Progenitor cell of endocrine pancreas (in vitro differentiated cells): Measurements from ENCODE around the gene SGMS2. TPM values are rescaled to one million over a fixed set of nuclear protein-coding genes. Genes with fewer than 3 reads are reported as not detected.
"Not testable (repeated sequence)": the region's sequence is repeated elsewhere in the genome, so short reads cannot be mapped to it uniquely, and the experiment has no call there.

Experiments
- DNase-seq: peaks from one replicate; pipeline ENCODE4 v3.0.0; 2021; ENCODE audit warnings: low spot score; ENCODE audit not compliant: unreplicated experiment
- H3K27ac Mint-ChIP-seq: 2 replicates; pipeline ENCODE4 v1.8.0; 2021; ENCODE audit warnings: mild to moderate bottlenecking, moderate library complexity, mixed read lengths
- H3K27me3 Mint-ChIP-seq: 2 replicates; pipeline ENCODE4 v1.8.0; 2021; ENCODE audit warnings: mixed read lengths
- H3K36me3 Mint-ChIP-seq: 2 replicates; pipeline ENCODE4 v1.8.0; 2022; ENCODE audit warnings: mixed read lengths; ENCODE audit not compliant: insufficient read depth
- H3K4me1 Mint-ChIP-seq: 2 replicates; pipeline ENCODE4 v1.8.0; 2021; ENCODE audit warnings: low read depth, mixed read lengths
- H3K4me3 Mint-ChIP-seq: 2 replicates; pipeline ENCODE4 v1.8.0; 2021; ENCODE audit warnings: low read depth, mild to moderate bottlenecking, moderate library complexity, mixed read lengths
- H3K9me3 Mint-ChIP-seq: 2 replicates; pipeline ENCODE4 v1.8.0; 2021; ENCODE audit warnings: low read depth, mixed read lengths
- total RNA-seq: library from RNA; stranded (reverse); gene quantifications from 2 replicates; pipeline ENCODE4 v1.2.1, GENCODE V29; 2021
- TF ChIP-seq, protein P1 (sequence below): fragments of 200-600 bp; sonication (generic); IDR thresholded peaks from one replicate; pipeline ENCODE4 v1.5.0; 2021; ENCODE audit warnings: antibody characterized with exemption, mild to moderate bottlenecking; ENCODE audit not compliant: unreplicated experiment

The SGMS2 gene
- total RNA-seq, 1 donor from 2014 or later: 6.9 TPM

DNA sequence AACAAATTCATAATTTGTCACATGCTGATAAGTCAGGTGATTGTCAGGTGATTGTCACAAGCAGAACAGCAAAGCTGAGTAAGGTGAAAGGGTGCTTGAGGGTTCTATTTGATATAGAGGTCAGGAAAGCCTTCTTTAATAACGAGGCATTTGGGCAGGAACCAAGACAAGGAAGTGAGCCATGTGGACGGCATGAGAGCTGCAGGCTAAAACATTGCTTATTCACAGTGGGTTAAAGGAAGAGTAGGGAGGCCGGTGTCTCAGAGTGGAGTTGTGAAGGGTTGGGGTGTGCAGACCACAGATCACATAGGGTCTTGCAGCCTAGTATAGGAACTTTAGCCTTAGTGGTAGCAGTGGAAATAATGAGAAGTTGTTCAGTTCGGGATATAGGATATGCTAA is 75.3 kb downstream of the SGMS2 start:
- no peak for DNase-seq
- H3K9me3 Mint-ChIP-seq: peaks cover 6% of the 10 kb centered on the region
- TF ChIP-seq, protein P1, sequence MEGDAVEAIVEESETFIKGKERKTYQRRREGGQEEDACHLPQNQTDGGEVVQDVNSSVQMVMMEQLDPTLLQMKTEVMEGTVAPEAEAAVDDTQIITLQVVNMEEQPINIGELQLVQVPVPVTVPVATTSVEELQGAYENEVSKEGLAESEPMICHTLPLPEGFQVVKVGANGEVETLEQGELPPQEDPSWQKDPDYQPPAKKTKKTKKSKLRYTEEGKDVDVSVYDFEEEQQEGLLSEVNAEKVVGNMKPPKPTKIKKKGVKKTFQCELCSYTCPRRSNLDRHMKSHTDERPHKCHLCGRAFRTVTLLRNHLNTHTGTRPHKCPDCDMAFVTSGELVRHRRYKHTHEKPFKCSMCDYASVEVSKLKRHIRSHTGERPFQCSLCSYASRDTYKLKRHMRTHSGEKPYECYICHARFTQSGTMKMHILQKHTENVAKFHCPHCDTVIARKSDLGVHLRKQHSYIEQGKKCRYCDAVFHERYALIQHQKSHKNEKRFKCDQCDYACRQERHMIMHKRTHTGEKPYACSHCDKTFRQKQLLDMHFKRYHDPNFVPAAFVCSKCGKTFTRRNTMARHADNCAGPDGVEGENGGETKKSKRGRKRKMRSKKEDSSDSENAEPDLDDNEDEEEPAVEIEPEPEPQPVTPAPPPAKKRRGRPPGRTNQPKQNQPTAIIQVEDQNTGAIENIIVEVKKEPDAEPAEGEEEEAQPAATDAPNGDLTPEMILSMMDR: no peak
- no peak overlapping the region for H3K4me3 Mint-ChIP-seq
- no peak overlapping the region for H3K27ac Mint-ChIP-seq
- H3K4me1 Mint-ChIP-seq: peaks cover 22% of the 10 kb centered on the region
- H3K36me3 Mint-ChIP-seq: peaks cover 10% of the 10 kb centered on the region
- no peaks in the 10 kb centered on the region for H3K27me3 Mint-ChIP-seq

DNA sequence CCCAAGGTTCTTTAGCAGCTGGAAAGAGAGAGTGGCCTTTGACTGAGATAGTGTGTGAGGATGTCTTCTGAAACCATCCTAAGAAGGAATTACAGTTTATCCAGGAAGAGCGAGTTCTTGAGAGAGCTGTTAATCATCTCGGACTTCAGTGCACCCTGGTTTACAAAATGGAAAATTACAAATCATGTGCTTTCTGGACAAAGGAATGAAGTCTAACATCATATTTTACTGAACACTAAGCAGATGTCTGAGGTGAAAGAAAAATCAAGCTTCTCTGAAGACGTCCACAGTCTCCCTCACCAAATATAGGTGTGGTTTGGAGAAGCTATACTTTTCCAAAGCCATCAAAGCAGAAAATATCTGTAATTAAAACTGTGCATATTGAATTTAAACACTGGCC is 75.8 kb downstream of the SGMS2 start:
- TF ChIP-seq, protein P1: no peak
- peaks cover 22% of the 10 kb centered on the region for H3K4me1 Mint-ChIP-seq

DNA sequence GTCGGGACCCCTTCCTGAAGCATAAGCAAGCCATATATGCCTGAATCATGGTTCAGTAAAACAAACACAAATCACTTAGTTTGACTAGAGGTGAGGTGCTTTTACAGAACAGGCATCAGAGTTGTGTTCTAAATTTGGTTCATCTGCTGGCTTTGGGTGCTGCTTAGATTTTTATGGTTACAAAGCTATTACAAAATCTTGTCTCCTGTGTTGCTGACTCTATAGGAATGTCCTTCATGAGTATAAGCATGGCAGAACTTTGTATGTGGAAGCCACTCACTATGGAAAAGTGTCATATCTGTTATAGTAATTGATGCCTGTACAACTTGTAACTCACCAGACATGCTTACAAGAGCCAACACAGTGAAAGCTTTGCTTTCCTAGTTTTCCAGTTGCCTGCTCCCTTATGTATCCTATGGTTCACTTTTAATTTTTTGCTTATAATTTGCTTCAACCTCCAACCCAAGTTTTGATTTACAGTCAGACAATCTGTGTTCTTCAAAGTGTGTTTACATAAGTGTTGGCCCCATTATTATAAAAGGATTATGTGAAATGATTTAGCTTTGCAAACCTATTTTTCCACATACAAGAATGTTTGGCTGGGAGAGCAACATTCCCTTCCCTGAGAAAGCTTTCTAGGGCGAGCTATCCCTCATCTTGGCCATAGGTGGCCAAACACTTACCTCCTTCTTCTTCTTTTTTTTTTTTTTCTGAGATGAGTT is 76.6 kb downstream of the SGMS2 start:
- H3K4me1 Mint-ChIP-seq: peaks cover 17% of the 10 kb centered on the region

More for the DNA sequence above, 75.8 kb downstream of the SGMS2 start:
- Mint-ChIP-seq H3K36me3 (peaks cover 10% of the 10 kb centered on the region), H3K27ac (no peak overlapping the region), H3K9me3 (peaks cover 4% of the 10 kb centered on the region), H3K4me3 (no peak overlapping the region), H3K27me3 (no peaks in the 10 kb centered on the region)
- no peak for DNase-seq

GRCh38 chr4:107902715-107903114 is 78.0 kb downstream of the SGMS2 start:
- no peak overlapping the region for H3K4me3 Mint-ChIP-seq
- TF ChIP-seq, protein P1: no peak
- DNase-seq: no peak
- H3K27ac Mint-ChIP-seq: no peak overlapping the region
- no peaks in the 10 kb centered on the region for H3K27me3 Mint-ChIP-seq
- H3K4me1 Mint-ChIP-seq: peaks cover 12% of the 10 kb centered on the region
- H3K9me3 Mint-ChIP-seq: peaks cover 4% of the 10 kb centered on the region
- H3K36me3 Mint-ChIP-seq: peaks cover 10% of the 10 kb centered on the region

More for the DNA sequence above, 76.6 kb downstream of the SGMS2 start:
- H3K27ac Mint-ChIP-seq: no peak overlapping the region
- H3K4me3 Mint-ChIP-seq: no peak overlapping the region
- peaks cover 10% of the 10 kb centered on the region for H3K36me3 Mint-ChIP-seq
- no peak for DNase-seq
- peaks cover 4% of the 10 kb centered on the region for H3K9me3 Mint-ChIP-seq
- TF ChIP-seq, protein P1: no peak
- H3K27me3 Mint-ChIP-seq: no peaks in the 10 kb centered on the region

DNA sequence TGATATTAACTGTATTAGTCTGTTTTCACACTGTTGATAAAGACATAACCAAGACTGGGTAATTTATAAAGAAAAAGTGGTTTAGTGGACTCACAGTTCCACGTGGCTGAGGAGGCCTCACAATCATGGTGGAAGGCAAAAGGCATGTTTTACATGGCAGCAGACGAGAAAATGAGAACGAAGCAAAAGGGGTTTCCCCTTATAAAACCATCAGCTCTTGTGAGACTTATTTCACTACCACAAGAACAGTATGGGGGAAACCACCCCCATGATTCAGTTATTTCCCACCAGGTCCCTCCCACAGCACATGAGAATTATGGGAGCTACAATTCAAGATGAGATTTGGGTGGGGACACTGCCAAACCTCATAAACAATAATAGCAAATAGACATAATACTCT is 80.3 kb downstream of the SGMS2 start:
- not testable (repeated sequence) for H3K4me1 Mint-ChIP-seq, H3K27me3 Mint-ChIP-seq, DNase-seq, H3K27ac Mint-ChIP-seq, H3K9me3 Mint-ChIP-seq, H3K4me3 Mint-ChIP-seq
- H3K36me3 Mint-ChIP-seq: peaks cover 14% of the 10 kb centered on the region
